Erythroblast (primary cell): Measurements from ENCODE around the gene MLIP.

Experiments used
- DNase-seq, 2 experiments: peaks; one replicate each; lab custom pipeline; 2025; lab: John Stamatoyannopoulos, UW
- GATA1 ChIP-seq: IDR thresholded peaks from 2 replicates; pipeline ENCODE4 v1.6.1; 2011; ENCODE audit warnings: low read depth, mild to moderate bottlenecking, control low read depth, low read length, moderate library complexity
- POLR2A ChIP-seq: IDR thresholded peaks from 2 replicates; pipeline ENCODE4 v1.6.1; 2011; ENCODE audit warnings: mild to moderate bottlenecking, low read length

Gene MLIP

GRCh38 chr6:54108271-54108670 is 3.0 kb upstream of the MLIP start:
- no peak for TF ChIP-seq POLR2A
- TF ChIP-seq GATA1, result no peak
- no peak for DNase-seq

GRCh38 chr6:54109586-54109985 is 1.7 kb upstream of the MLIP start:
- DNase-seq, result no peak
- TF ChIP-seq POLR2A (no peak), GATA1 (no peak)

GRCh38 chr6:54112151-54112650 is 958 bp downstream of the MLIP start:
- TF ChIP-seq GATA1 (no peak), POLR2A (no peak)
- no peak for DNase-seq

- no peak for DNase-seq
- TF ChIP-seq POLR2A (no peak), GATA1 (no peak)
Measured at GRCh38 chr6:54114991-54115390, 3.7 kb downstream of the MLIP start.

GRCh38 chr6:54115966-54116365 is 4.7 kb downstream of the MLIP start:
- no peak for DNase-seq
- no peak for TF ChIP-seq POLR2A
- TF ChIP-seq GATA1, result no peak

- DNase-seq, result no peak
- TF ChIP-seq GATA1 (no peak), POLR2A (no peak)
Measured at GRCh38 chr6:54118117-54118516, 6.9 kb downstream of the MLIP start.

- no peak for DNase-seq
- TF ChIP-seq POLR2A, result no peak
- no peak for TF ChIP-seq GATA1
Measured at GRCh38 chr6:54125493-54125892, 14.2 kb downstream of the MLIP start.

- DNase-seq, result no peak
- no peak for TF ChIP-seq POLR2A
- no peak for TF ChIP-seq GATA1
Measured at GRCh38 chr6:54130179-54130578, 18.9 kb downstream of the MLIP start.

- TF ChIP-seq POLR2A, result no peak
- no peak for TF ChIP-seq GATA1
- DNase-seq, result no peak
Measured at GRCh38 chr6:54132587-54132986, 21.3 kb downstream of the MLIP start.

- DNase-seq, result no peak
- no peak for TF ChIP-seq GATA1
- no peak for TF ChIP-seq POLR2A
Measured at GRCh38 chr6:54133186-54133585, 21.9 kb downstream of the MLIP start.

GRCh38 chr6:54134935-54135334 is 23.7 kb downstream of the MLIP start:
- TF ChIP-seq POLR2A (no peak), GATA1 (no peak)
- DNase-seq, result no peak

GRCh38 chr6:54135665-54136369 is 24.6 kb downstream of the MLIP start:
- TF ChIP-seq GATA1 (no peak), POLR2A (no peak)
- no peak for DNase-seq

GRCh38 chr6:54138795-54139194 is 27.6 kb downstream of the MLIP start:
- no peak for TF ChIP-seq GATA1
- TF ChIP-seq POLR2A, result no peak
- no peak for DNase-seq

GRCh38 chr6:54140811-54141210 is 29.6 kb downstream of the MLIP start:
- TF ChIP-seq GATA1 (no peak), POLR2A (no peak)
- no peak for DNase-seq

GRCh38 chr6:54142889-54143519 is 31.8 kb downstream of the MLIP start:
- DNase-seq, result no peak

More at GRCh38 chr6:54142889-54143519, 31.8 kb downstream of the MLIP start:
- TF ChIP-seq GATA1, result no peak
- no peak for TF ChIP-seq POLR2A
